RWPE1 (cell line): ENCODE data around the gene SPATA13.

Source experiments
- CTCF ChIA-PET: fragments of 350-600 bp; sonication (Branson Sonifier 250); formaldehyde crosslinking; extraction: SDS; loops from one replicate; lab custom pipeline; 2021; lab: Yijun Ruan, JAX
- POLR2A ChIA-PET: fragments of 400-600 bp; formaldehyde crosslinking; extraction: SDS; loops from one replicate; lab custom pipeline; 2020; ENCODE audit warnings: antibody characterized with exemption; ENCODE audit not compliant: low non-redundant PET; lab: Yijun Ruan, JAX
- DNase-seq: peaks from one replicate; pipeline ENCODE4 v3.0.0; 2012; ENCODE audit warnings: low spot score
- H3K27ac ChIP-seq: fragments of 450-650 bp; 2 replicates; pipeline ENCODE4 v1.5.1; 2017
- CTCF ChIP-seq: fragments of 450-650 bp; conservative IDR thresholded peaks from 2 replicates; pipeline ENCODE4 v1.5.1; 2017; ENCODE audit warnings: low read depth, mild to moderate bottlenecking

The SPATA13 gene

GRCh38 chr13:24220086-24220703 is 59.7 kb downstream of the SPATA13 start:
- POLR2A ChIA-PET, result no interaction called here
- peak; percentile 62 for TF ChIP-seq CTCF
- H3K27ac ChIP-seq, result no peak overlapping the region
- CTCF ChIA-PET, result interaction anchor here (0.6 to 3.4 kb wide), 4 partner anchors 10 to 200 kb away, joined by 3 to 28 read pairs (median 7); no protein-coding TSS in a partner anchor
- peak; percentile 60 for DNase-seq

- ChIA-PET CTCF (interaction anchor here (3.4 kb wide), 1 partner anchor 201 kb away, joined by 28 read pairs; no protein-coding TSS in a partner anchor), POLR2A (no interaction called here)
- TF ChIP-seq CTCF, result no peak
- no peak overlapping the region for H3K27ac ChIP-seq
- no peak for DNase-seq
These were observed 60.5 kb downstream of the SPATA13 start for GRCh38 chr13:24221007-24221406.

- DNase-seq, result no peak
- POLR2A ChIA-PET, result no interaction called here
- no peak for TF ChIP-seq CTCF
- no peak overlapping the region for H3K27ac ChIP-seq
- CTCF ChIA-PET, result interaction anchor here (1.1 kb wide), 1 partner anchor 169 kb away, joined by 5 read pairs; no protein-coding TSS in a partner anchor
These were observed 62.2 kb downstream of the SPATA13 start for GRCh38 chr13:24222756-24223155.

GRCh38 chr13:24223341-24224231 is 63.1 kb downstream of the SPATA13 start:
- DNase-seq, result no peak
- TF ChIP-seq CTCF, result no peak
- no peak overlapping the region for H3K27ac ChIP-seq
- CTCF ChIA-PET, result no interaction called here
- POLR2A ChIA-PET, result no interaction called here

- CTCF ChIA-PET, result no interaction called here
- POLR2A ChIA-PET, result no interaction called here
These were observed 63.7 kb downstream of the SPATA13 start for GRCh38 chr13:24224232-24224680.

More at GRCh38 chr13:24224232-24224680, 63.7 kb downstream of the SPATA13 start:
- no peak for TF ChIP-seq CTCF
- no peak overlapping the region for H3K27ac ChIP-seq
- DNase-seq, result no peak
